GM18873 (cell line): Measurements from ENCODE around the gene FBXO7.

Experiments
- ATAC-seq: cut with Tn5 transposase; IDR thresholded peaks from one replicate; pipeline ENCODE4 v1.9.1; 2021; ENCODE audit warnings: mild to moderate bottlenecking, moderate library complexity, moderate number of reproducible peaks; ENCODE audit not compliant: unreplicated experiment, low FRiP score

The FBXO7 gene

GRCh38 chr22:32528984-32529982 is 54.7 kb downstream of the FBXO7 start:
- no peak for ATAC-seq

GRCh38 chr22:32531228-32531627 is 56.6 kb downstream of the FBXO7 start:
- no peak for ATAC-seq

GRCh38 chr22:32531931-32532819 is 57.6 kb downstream of the FBXO7 start:
- ATAC-seq = no peak

- no peak for ATAC-seq
These were observed 58.2 kb downstream of the FBXO7 start for GRCh38 chr22:32532820-32533128.

- ATAC-seq = no peak
These were observed 58.9 kb downstream of the FBXO7 start for GRCh38 chr22:32533265-32534111.

- ATAC-seq = no peak
These were observed 59.9 kb downstream of the FBXO7 start for GRCh38 chr22:32534252-32535235.

GRCh38 chr22:32535531-32536190 is 61.0 kb downstream of the FBXO7 start:
- no peak for ATAC-seq

- ATAC-seq = no peak
These were observed 61.7 kb downstream of the FBXO7 start for GRCh38 chr22:32536352-32536751.

- ATAC-seq = no peak
These were observed 63.9 kb downstream of the FBXO7 start for GRCh38 chr22:32538521-32538920.

- no peak for ATAC-seq
These were observed 65.2 kb downstream of the FBXO7 start for GRCh38 chr22:32539631-32540421.

GRCh38 chr22:32541481-32541880 is 66.9 kb downstream of the FBXO7 start:
- ATAC-seq = no peak

GRCh38 chr22:32542066-32542676 is 67.6 kb downstream of the FBXO7 start:
- ATAC-seq = no peak

- ATAC-seq = no peak
These were observed 68.2 kb downstream of the FBXO7 start for GRCh38 chr22:32542677-32543357.

GRCh38 chr22:32544953-32545558 is 70.4 kb downstream of the FBXO7 start:
- ATAC-seq = no peak

GRCh38 chr22:32545801-32546200 is 71.2 kb downstream of the FBXO7 start:
- ATAC-seq = no peak

GRCh38 chr22:32546496-32546895 is 71.9 kb downstream of the FBXO7 start:
- no peak for ATAC-seq

- no peak for ATAC-seq
These were observed 72.3 kb downstream of the FBXO7 start for GRCh38 chr22:32546935-32547334.
